Activated CD8-positive, alpha-beta memory T cell treated with anti-CD3 and anti-CD28 coated beads for 1 hour (primary cell): ENCODE data around the gene UBAC2.

Experiments
- DNase-seq, 2 donors: peaks; one replicate each; pipeline ENCODE4 v3.0.0-alpha.2; 2020; ENCODE audit warnings: low read depth in 1 of 2; ENCODE audit errors: extremely low read depth in 1 of 2

The UBAC2 gene

GRCh38 chr13:99266827-99267226 is 66.2 kb downstream of the UBAC2 start:
- no peak for DNase-seq

- DNase-seq = no peak
Observed at GRCh38 chr13:99267927-99268326, 67.3 kb downstream of the UBAC2 start.

- DNase-seq = no peak
Observed at GRCh38 chr13:99268822-99269221, 68.2 kb downstream of the UBAC2 start.

GRCh38 chr13:99269627-99270241 is 69.1 kb downstream of the UBAC2 start:
- no peak for DNase-seq

GRCh38 chr13:99270518-99270917 is 69.9 kb downstream of the UBAC2 start:
- DNase-seq = no peak

GRCh38 chr13:99271249-99271648 is 70.6 kb downstream of the UBAC2 start:
- no peak for DNase-seq

- no peak for DNase-seq
Observed at GRCh38 chr13:99272481-99272880, 71.8 kb downstream of the UBAC2 start.

- no peak for DNase-seq
Observed at GRCh38 chr13:99273128-99273527, 72.5 kb downstream of the UBAC2 start.

- no peak for DNase-seq
Observed at GRCh38 chr13:99275093-99275469, 74.4 kb downstream of the UBAC2 start.

- DNase-seq = no peak
Observed at GRCh38 chr13:99276706-99277105, 76.1 kb downstream of the UBAC2 start.

GRCh38 chr13:99277629-99278028 is 77.0 kb downstream of the UBAC2 start:
- no peak for DNase-seq

- DNase-seq = no peak
Observed at GRCh38 chr13:99278200-99278599, 77.5 kb downstream of the UBAC2 start.

- no peak for DNase-seq
Observed at GRCh38 chr13:99278843-99279242, 78.2 kb downstream of the UBAC2 start.

- DNase-seq = no peak
Observed at GRCh38 chr13:99279637-99280036, 79.0 kb downstream of the UBAC2 start.

GRCh38 chr13:99280166-99280565 is 79.5 kb downstream of the UBAC2 start:
- no peak for DNase-seq

GRCh38 chr13:99281811-99282263 is 81.2 kb downstream of the UBAC2 start:
- DNase-seq = peak in 1 of 2 donors; percentile 43

- DNase-seq = no peak
Observed at GRCh38 chr13:99282264-99283231, 81.9 kb downstream of the UBAC2 start.

- DNase-seq = no peak
Observed at GRCh38 chr13:99285432-99286182, 85.0 kb downstream of the UBAC2 start.

- DNase-seq = no peak
Observed at GRCh38 chr13:99287551-99287950, 86.9 kb downstream of the UBAC2 start.

GRCh38 chr13:99288089-99288488 is 87.4 kb downstream of the UBAC2 start:
- DNase-seq = no peak

GRCh38 chr13:99289271-99289670 is 88.6 kb downstream of the UBAC2 start:
- no peak for DNase-seq
